Germinal center (tissue), 1 donor: ENCODE measurements around the gene TPCN2.

ENCODE experiments used
- DNase-seq: peaks from one replicate; pipeline ENCODE4 v3.0.0; 2012; ENCODE audit warnings: mixed read lengths, low spot score

The TPCN2 gene

GRCh38 chr11:69167130-69167915, 118.6 kb downstream of the TPCN2 start:
- DNase-seq, result no peak

GRCh38 chr11:69167916-69168691, 119.4 kb downstream of the TPCN2 start:
- no peak for DNase-seq

GRCh38 chr11:69169479-69169878, 120.7 kb downstream of the TPCN2 start:
- no peak for DNase-seq

DNA sequence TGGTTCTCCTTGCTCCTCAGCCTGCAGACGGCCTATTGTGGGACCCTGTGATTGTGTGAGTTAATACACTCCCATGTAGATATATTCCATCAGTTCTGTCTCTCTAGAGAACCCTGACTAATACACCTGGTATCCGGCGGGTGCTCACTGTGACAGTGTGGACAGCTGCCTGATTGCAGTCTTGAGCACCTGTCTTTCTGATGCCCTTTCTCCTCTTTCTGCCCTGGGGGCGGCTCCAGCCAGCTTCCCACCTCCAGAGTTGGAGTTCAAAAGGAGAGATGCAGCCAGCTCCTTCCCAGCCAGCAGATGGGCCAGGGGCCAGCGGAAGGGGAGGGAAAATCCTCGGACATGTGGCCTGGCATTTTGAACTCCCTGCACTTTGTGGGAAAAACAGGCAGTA, 122.0 kb downstream of the TPCN2 start:
- DNase-seq, result no peak

DNA sequence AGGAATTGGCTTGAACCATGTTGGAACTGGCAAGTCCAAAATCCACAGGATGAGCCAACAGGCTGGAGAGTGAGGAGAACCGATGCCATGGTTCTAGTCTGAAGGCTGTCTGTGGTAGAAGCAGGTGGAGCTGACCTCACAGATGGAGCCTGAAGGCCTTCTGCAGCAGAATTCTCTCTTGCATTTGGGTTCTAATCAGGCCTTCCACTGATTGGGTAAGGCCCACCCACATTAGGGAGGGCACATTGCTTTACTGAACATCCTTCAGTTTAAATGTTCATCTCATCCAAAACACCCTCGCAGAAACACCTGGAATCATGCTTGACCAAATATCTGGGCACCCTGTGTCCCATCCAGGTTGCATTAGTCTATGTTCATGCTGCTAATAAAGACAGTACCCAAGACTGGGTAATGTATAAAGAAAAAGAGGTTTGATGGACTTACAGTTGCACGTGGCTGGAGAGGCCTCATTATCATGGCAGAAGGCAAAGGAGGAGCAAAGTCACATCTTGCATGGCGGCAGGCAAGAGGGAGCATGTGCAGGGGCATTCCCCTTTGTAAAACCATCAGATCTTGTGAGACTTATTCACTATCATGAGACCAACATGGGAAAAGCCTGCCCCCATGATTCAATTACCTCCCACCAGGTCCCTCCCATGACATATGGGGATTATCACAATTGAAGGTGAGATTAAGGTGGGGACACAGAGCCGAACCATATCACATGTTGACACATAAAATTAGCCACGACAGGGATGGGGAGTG, 122.9 kb downstream of the TPCN2 start:
- DNase-seq, result no peak

GRCh38 chr11:69172674-69173073, 123.9 kb downstream of the TPCN2 start:
- DNase-seq, result no peak

GRCh38 chr11:69173331-69173730, 124.6 kb downstream of the TPCN2 start:
- DNase-seq, result no peak

DNA sequence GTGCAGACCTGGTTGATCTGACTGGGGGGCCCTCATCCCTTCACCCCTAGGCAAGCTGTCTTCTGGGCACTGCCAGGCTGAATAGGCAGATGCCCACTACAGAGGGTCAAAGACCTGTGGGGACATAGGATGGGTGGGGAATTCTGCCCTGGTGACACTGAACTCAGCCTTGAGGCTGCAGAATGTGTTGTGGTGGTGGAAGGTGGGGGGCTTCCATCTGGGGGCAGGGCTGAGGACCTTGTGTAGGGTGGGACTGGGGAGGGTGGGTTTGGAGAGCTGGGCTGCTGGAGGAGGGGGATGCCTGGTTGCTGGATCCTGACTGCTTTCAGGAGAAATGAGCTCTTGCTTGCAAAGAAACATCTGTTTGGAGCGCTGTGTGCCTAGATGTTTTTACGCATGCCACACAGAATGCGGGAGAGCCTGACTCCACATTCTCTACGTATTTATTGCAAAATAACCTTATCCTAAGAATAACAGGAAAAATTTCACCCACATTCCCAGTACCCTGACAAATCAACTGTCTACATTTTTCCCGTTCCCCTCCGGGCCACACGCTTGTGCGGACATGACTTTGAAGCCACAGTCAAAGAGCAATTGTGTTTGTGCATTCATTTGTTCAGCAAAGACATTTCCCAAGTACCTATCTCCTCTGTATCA, 125.3 kb downstream of the TPCN2 start:
- no peak for DNase-seq

DNA sequence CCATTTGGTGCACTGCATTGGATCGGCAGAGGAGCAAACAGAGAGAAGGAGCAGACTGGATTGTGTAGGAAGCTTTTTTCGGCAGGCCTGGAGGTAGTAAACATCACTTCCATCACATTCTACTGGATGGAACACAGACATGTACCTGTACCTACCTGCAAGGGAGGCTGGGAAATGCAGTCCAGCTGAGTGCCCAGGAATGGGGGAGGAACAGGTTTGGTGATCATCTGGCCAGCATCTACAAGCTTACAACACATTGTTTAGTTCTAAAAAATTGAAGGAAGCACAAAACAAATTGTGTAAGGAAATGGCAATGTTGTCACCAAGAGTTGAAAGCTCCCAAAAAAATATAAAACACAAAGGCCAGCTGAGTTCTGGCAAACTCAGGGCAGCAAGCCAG, 126.1 kb downstream of the TPCN2 start:
- DNase-seq, result no peak

- no peak for DNase-seq
These were observed 130.2 kb downstream of the TPCN2 start for GRCh38 chr11:69178819-69179482.

DNA sequence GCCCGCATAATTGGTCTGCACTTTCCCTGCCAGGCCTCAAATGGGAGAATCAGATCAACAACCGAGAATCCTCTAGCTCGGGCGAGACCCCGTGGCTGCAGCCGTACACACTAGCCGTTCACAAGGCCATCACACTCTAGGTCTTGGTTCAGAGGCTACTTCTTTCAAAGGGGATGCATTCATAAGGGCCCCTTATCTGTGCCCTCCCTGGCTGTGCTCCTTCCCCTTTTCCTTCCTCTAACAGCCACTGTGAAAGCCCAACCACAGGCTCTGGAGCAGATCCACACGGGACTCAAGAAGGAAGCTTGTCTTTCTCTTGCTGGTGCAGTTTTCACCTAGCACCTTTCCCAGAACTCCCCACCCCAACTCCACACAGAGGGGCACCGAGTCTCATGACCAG, 131.5 kb downstream of the TPCN2 start:
- no peak for DNase-seq

GRCh38 chr11:69180726-69181125, 132.0 kb downstream of the TPCN2 start:
- no peak for DNase-seq

DNA sequence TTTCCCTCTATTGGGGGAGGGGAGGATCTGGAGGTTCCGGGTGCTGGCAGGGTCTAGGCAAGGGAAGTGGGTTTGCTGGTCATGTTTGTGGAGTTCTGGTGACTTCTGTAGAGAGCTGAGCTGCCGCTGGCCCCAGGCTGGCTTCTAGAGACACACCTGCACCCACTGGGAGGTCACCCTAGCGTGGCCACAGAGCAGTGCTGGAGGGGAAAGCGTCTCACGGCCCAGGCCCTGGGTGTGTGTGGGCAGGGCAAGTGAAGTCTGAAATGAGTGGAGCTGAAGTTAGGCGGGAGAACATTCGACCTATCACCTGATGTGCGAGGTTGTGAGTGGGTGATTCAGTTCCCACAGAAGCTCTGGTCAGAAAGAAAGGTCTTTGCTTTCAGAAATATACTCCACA, 134.9 kb downstream of the TPCN2 start:
- no peak for DNase-seq
